Liver (tissue), 3 donors: Measurements from ENCODE around the gene TBCCD1.

ENCODE experiments used
- CTCF ChIP-seq: fragments of 150-350 bp; IDR thresholded peaks from 2 replicates; pipeline ENCODE4 v1.5.1; 2017; ENCODE audit warnings: improper control_type of control experiment, low read depth, low read length; ENCODE audit not compliant: missing input control
- REST ChIP-seq: IDR thresholded peaks from 2 replicates; pipeline ENCODE4 v1.6.1; 2016; ENCODE audit warnings: antibody characterized with exemption, mild to moderate bottlenecking
- SP1 ChIP-seq: IDR thresholded peaks from 2 replicates; pipeline ENCODE4 v1.6.1; 2018; ENCODE audit warnings: antibody characterized with exemption, mild to moderate bottlenecking
- YY1 ChIP-seq: IDR thresholded peaks from 2 replicates; pipeline ENCODE4 v1.6.1; 2016; ENCODE audit warnings: antibody characterized with exemption, mild to moderate bottlenecking
- donor health status: healthy.
- donor health status: healthy.

GRCh38 chr3:186616299-186616617 lies 49.1 kb upstream of the TBCCD1 start:
- TF ChIP-seq CTCF (no peak), REST (no peak), YY1 (no peak), SP1 (no peak)
